HL-60/S4 treated with retinoic acid at 250 ng/mL for 4 days and 3 days (cell line): ENCODE results near the gene MYL12B.
"Not testable (repeated sequence)": the region's sequence is repeated elsewhere in the genome, so short reads cannot be mapped to it uniquely, and the experiment has no call there.

ENCODE experiments used
- in situ Hi-C: fragments of 300-500 bp; cut with MboI; formaldehyde crosslinking; loops from 2 replicates; pipeline ENCODE4 v1.7.0; 2022; ENCODE audit warnings: low sequenced_read_pairs

The MYL12B gene

GRCh38 chr18:3293196-3293951 is 31.4 kb downstream of the MYL12B start:
- in situ Hi-C loops = loop anchor here (25.0 kb wide), 2 partner anchors 169 to 694 kb away; partner anchors contain the start of gene TGIF1

GRCh38 chr18:3294435-3295080 is 32.6 kb downstream of the MYL12B start:
- in situ Hi-C loops = loop anchor here (25.0 kb wide), 2 partner anchors 168 to 693 kb away; partner anchors contain the start of gene TGIF1

- in situ Hi-C loops = loop anchor here (25.0 kb wide), 2 partner anchors 165 to 690 kb away; partner anchors contain the start of gene TGIF1
Observed at GRCh38 chr18:3297025-3297984, 35.4 kb downstream of the MYL12B start.

- in situ Hi-C loops = no loop called here
Observed at GRCh38 chr18:3304832-3305231, 42.9 kb downstream of the MYL12B start.

DNA sequence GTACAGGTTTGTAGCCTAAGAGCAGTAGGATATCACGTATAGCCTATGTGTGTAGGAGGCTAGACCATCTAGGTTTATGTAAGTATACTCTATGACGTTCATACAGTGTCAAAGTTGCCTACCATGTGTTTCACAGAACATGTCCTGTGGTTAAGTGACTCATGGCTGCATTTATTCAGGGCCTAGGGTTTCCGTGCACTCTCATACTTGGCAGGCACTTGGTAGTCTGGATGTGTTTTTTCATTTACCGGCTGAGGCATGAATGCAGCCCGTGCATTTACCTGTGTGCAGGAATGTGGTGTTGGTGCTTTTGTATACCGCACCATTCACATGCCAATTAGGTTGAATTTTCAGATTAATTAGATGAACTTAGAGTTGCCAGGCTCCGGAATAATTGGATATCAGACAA is 43.4 kb downstream of the MYL12B start:
- in situ Hi-C loops = no loop called here

- in situ Hi-C loops = no loop called here
Observed at GRCh38 chr18:3305933-3306332, 44.0 kb downstream of the MYL12B start.

GRCh38 chr18:3306391-3306790 is 44.5 kb downstream of the MYL12B start:
- in situ Hi-C loops = no loop called here

DNA sequence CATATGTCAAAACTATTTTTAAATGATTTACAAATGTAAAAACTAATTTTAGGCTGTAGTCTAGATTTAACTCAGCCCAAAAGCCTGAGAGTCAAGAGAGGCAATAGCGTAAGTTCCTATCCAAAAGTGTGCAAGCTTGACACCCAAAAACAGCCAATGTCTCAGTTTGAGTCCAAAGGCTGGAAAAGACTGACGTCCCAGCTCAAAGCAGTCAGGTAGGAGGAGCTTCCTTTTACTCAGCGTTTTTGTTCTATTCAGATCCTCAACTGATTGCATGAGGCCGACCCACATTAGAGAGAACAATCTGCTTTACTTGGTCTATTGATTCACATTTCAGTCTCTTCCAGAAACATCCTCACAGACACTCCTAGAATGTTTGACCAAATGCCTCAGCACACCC is 51.8 kb downstream of the MYL12B start:
- in situ Hi-C loops = no loop called here

- in situ Hi-C loops = not testable (repeated sequence)
Observed at GRCh38 chr18:3315344-3315743, 53.4 kb downstream of the MYL12B start.

DNA sequence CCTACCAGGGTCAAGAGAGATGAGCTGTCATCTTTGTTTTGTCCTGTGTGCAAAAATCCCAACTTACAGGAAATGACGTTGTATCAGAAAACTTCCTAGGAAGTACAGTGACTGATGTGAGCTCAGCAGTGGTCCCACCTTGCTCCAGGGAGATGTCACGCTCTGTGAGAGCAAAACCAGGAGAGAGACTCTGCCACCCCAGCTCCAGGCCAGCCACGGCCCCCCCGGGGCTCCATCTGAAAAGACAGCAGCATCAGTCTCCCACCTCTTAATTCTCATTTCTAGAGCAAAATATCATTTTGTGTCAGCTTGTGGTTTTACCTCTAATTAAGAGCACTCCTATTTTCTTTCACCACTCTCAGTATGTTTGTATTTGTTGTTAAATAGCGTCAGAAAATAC is 57.5 kb downstream of the MYL12B start:
- in situ Hi-C loops = no loop called here

GRCh38 chr18:3319894-3320454 is 58.0 kb downstream of the MYL12B start:
- in situ Hi-C loops = no loop called here

GRCh38 chr18:3321133-3321812 is 59.3 kb downstream of the MYL12B start:
- in situ Hi-C loops = no loop called here

- in situ Hi-C loops = no loop called here
Observed at GRCh38 chr18:3323900-3324299, 62.0 kb downstream of the MYL12B start.
